Stimulated activated CD4-positive, alpha-beta T cell treated with anti-CD3 and anti-CD28 coated beads, Interleukin-2, amount 100 ng/mL, for 24 hours (primary cell): Measurements from ENCODE around the gene NRXN2.

Experiments
- DNase-seq, 2 donors: peaks; one replicate each; pipeline ENCODE4 v3.0.0-alpha.2; 2020

The NRXN2 gene

GRCh38 chr11:64621283-64622019 lies 101.5 kb downstream of the NRXN2 start:
- no peak for DNase-seq

DNA sequence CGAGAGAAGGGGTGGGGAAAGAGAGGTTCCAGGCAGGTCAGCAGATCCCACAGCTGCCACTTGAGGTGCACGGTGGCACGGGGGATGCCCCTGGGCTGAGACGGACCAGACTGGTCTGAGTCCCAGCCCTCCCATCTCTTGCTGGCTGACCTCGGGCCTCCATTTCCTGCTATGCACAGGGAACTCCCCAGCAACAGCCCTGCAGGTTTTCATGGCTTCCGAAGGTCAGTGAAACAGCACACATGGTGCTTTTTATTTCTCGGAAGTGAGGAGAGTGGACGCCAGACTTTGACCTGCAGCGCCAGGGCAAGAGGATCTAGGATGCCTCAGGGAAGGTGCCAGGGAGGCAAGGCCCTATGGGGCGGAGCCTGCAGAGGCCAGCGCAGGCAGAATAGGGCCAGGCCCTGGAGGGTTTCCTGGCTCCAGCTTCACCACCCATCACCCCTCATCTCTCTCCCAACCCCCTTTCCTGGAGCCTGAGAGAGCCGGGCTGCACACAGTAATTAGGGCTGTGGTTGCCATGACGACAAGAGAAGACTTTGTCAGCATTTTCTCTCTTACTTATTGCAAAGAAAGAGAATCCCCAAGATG lies 102.5 kb downstream of the NRXN2 start:
- no peak for DNase-seq

- DNase-seq, result no peak
Measured at GRCh38 chr11:64619811-64620380, 103.1 kb downstream of the NRXN2 start.

DNA sequence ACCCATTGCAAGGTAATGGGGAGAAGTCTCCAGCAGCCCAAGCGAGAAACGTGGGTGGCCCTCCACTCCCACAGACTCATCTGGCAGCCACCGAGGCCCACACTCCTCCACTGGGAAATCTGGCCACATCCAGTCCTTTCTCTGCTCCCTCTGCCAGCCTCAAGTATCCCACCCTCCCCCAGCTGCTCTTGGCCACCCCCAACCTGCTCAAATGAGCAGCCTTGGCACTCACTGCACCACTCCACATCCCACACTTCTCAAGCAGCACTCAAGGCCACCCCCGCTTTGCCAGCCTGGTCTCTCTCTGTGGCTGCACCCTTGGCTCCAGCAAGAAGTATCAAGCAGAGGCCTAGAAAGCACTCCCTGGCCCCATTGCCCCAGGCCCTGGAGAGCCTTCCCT lies 103.8 kb downstream of the NRXN2 start:
- DNase-seq, result no peak

- DNase-seq, result no peak
Measured at GRCh38 chr11:64616817-64617216, 106.2 kb downstream of the NRXN2 start.

DNA sequence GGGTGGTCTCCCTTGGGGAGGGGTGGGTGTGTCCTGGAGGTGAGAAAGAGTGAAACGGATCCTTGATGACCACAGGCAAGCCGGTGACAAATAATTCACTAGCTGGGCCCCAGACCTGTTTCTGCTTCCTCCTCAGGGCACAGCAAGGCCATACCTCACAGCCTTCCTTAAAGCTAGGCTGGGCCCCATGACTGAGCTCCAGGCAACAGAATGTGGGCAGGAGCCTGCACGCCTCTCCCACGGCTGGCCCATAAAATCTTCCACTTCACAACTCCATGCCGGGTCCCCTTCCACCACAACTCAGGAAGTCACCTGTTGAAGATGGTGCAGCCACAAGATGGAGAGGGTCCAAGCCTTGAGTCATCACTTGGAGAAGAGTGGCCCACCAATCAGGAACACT lies 108.1 kb downstream of the NRXN2 start:
- DNase-seq, result no peak

DNA sequence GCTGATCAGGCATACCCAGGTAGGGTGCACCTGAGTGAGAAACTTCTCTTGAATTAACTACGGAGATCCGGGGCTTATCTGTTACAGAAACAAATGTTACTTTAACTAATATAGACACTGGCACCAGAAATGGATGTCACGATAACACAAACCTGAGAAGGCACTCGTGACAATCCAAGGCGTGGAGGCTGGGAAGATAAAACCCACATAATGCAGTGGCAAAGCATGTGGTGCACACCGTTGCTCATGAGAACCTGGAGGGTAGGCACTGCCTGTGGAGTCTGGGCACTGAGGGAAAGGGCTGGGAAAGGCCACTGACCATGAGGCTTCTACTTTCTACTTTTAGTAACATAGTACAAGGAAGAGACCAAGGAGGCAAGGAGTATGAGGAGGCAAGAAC lies 109.3 kb downstream of the NRXN2 start:
- no peak for DNase-seq

DNA sequence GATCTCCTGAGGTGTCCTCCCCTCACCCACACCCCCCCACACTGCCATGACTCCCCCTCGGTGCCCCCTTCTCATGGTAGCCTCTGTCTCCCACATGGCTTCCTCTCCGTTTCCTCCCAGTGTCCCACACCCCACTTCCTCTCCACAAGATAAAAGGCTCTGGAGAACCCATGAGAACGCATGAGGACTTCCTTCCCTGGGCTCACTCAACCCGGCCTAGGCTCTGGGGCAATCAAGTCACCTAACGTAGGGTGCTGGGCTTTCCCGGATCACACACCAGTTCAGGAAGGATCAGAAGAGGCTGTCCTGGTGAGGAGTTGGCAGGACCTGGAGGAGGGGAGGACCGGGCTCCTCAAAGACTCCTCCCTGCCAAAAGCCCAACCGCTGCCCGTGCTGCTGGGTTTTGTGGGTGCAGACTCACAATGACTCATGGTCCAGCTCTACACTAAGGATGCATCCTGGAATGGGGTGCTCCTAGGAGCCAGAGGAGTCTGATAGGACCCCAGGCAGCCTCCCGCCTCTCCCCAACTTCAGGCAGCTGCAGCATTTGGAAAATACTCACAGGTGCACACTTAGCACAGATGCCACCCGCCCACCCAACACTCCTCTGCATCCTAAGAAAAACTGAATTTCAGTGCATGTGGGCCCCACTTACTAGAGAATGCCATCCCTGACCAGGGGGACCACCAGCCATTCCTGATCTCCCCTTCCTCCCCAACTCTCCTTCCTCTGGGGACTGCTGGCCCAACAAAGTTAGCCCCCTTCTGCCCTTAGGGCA lies 110.9 kb downstream of the NRXN2 start:
- DNase-seq, result no peak

GRCh38 chr11:64611176-64611575 lies 111.8 kb downstream of the NRXN2 start:
- DNase-seq, result no peak

DNA sequence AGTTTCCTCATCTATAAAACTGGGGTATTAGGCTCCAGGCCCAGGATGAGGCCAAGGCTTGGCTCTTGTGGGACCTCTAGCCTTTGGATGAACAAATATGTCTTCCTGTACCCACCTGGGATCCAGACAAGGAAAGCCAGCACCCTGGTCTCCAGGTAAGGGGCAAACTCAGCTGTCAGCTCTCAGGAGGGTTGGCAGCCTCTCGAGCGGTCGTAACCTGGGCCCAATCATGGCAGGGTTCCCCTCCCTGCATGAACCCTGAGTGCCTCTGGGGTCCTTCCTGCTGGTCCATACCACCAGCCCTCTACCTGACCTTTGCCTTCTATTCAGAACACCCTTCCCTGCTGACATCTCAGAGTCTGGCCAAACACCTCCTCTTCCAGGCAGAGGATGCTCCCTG lies 112.4 kb downstream of the NRXN2 start:
- no peak for DNase-seq

GRCh38 chr11:64609436-64610047 lies 113.5 kb downstream of the NRXN2 start:
- no peak for DNase-seq

DNA sequence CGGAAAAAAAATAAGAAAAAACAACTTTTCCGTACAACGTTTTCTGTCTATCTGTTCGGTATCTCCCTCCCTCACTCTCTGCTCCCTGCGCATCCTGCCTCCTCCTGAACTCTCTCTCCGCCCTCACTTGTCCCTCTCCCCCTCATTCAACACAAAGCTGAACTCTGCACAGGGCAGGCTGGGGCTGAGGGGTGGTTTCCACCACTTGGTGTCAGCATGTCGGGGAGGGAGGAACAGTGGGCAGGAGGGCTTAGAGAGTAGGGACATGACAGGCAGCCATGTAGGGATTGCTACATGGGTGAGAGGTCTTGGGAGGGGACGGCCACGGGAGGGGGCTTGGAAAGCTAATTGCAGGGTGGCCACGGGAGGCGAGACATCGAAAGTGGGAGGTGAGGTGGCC lies 114.4 kb downstream of the NRXN2 start:
- no peak for DNase-seq

DNA sequence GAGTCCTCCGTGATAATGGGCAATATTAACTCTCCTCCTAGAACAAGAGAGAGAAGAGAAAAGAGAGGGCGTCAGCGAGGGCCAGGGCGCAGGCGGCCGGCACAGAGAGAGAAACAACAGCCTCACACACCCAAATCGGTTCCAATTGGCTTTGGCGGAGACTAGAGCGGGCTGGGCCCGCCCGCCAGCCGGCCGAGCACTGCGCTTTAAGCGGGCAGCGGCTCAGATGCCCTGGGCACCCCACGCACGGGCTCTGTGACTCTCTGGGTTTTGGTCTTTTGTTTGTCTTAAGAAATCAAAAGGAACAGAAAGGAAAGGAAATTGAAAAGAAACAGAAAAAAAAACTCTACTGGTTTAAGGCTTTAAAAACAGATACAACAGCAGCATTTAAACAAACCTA lies 115.0 kb downstream of the NRXN2 start:
- no peak for DNase-seq

- DNase-seq, result no peak
Measured at GRCh38 chr11:64607381-64607985, 115.5 kb downstream of the NRXN2 start.

DNA sequence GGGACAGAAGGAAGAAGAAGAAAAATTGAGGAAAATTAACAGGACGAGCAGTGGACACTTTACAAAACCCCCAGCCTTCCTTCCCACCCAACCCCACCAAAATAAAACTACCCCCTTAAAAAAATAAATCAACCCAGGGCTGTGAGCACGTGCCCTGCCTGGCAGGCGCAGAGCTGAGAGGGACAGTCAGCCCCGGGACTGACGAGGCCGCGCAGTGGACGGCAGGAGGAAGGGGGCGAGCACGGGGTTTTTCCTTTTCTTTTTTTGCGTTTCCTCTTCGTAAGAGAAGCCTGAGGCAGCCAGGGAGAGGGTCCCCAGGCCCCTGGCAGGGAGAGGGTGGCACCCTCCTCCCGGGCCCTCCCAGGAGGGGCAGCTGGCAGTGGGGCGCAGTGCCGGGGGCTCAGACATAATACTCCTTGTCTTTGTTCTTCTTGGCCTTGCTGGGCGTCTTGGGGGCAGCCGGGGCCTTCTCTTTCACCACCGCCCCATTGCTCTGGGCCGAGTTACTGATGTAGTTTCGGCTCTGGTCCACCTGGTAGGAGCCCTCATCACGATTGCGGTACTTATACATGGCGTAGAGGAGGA lies 116.1 kb downstream of the NRXN2 start:
- DNase-seq, result no peak

GRCh38 chr11:64605656-64606585 lies 117.1 kb downstream of the NRXN2 start:
- DNase-seq, result no peak

DNA sequence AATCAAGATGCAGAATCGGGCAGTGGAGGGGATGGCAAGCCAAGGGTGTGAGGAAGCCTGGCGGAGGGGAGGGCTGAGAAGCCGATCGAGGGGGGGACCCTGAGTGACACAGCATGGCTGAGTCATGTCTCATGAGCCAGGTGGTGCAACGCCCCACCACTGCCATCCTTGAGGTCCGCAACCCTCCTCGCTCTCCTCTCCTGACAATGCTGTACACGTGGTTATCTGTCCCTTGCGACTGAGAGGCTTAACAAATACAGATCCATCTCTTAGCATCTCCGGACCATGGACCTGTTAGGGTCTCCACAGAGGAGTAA lies 117.8 kb downstream of the NRXN2 start:
- DNase-seq, result no peak

DNA sequence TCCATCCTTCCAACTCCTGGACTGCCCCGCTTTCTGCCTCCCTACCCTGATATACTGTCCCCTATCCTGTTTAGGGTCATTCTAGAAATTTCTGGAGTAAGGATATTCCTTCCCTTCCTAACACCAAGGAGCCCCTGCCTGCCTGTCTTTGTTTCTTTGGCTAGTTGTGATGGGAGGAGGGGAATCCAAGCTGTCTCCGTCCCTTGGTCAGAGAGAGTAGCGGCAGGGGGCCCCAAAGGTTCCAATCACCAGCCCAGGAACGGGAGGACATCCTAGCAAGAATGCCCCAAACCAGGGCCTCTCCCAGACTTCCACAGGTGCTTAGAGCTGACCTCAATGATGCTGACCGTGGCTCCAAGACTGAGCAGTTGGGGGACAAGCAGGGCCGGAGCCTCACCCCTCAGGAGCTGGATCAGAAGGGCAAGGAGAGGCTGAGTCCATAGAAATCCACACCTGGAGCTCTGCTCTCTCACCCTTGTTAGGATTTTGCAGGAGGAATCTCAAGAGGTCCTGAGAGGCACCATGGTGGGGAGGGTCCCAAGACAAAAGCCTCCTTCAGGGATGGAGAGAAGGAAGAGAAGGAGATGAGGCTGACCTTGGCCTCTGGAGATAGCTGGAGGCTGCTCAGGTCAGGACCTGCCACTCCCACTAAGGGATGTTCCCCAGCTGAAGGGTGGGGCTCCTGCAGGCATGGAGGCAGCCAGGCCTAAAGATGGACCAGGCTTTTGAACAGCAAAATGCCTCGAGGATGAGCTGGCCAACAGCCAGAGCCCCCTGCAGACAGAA lies 118.3 kb downstream of the NRXN2 start:
- no peak for DNase-seq

DNA sequence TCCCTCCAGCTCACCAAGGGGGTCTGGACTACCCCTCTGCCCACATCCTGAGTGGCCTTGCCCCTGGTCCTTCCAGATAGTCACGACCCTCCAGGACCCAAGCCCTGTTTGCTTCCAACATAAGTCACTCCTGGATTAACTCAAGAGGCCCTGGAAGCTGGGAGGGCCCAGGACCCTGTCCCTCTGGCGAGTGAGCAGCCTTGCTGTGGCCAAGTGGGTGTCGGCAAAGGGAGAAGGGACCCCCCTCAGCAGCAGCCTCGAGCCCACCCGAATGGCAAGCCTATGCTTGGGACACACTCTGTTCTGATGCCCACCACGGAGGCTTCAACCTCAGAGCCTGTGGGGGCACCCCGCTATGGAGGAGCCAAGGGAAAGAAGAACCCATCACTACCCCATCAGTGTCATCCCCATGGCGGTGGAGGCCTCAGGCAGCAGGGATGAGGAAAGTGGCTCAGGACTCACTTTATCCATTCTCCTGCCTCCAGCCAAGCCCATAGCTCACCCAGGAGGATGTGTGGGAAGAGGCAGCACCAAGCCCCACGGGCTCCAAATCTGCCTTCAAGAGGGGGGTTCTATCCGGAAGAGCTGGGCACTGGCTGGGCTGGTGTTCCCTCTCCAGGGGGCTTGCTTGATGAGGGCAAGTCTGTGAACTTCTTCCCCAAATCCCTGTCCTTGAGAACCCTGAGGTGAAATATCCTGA lies 119.4 kb downstream of the NRXN2 start:
- no peak for DNase-seq

DNA sequence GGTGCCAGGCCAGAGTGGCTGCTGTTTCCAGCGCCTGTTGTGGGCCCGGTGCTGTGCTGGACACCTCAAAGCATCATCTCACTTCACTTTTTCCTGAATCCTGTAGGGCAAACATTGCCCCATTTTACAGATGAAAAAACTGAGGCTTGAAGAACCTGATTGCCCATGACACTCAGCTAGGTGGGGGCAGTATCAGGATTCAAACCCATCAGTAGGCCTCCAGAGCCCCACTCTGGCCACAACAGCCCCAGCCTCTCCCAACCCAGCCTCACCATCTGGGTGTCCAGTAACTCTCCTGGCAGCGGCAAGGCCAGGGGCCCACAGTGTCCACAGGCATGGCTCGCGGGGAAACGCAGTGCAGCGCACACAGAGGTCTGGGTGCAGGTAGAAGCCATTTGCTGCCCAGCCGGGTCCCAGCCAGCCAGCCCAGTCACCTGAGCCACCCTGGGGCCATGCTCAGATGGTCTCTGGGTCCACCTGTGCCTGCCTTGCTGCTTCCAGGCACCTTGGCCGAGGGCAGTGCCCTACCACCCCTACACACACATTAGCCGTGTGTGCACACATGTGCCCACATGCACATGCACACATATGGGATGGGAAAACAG lies 120.4 kb downstream of the NRXN2 start:
- DNase-seq, result no peak
